H54 (cell line): ENCODE data around the gene DUT.
A peak's percentile ranks its signal among the peaks of the same experiment; 100 is the strongest.
"Not testable (repeated sequence)": the region's sequence is repeated elsewhere in the genome, so short reads cannot be mapped to it uniquely, and the experiment has no call there.

Source experiments
- DNase-seq: peaks from one replicate; pipeline ENCODE4 v3.0.0; 2011; ENCODE audit warnings: low spot score, mixed read lengths; ENCODE audit not compliant: insufficient read length
- FAIRE-seq: peaks from 3 replicates; lab custom pipeline; 2011; peaks lifted over from hg19 to GRCh38; lab: Jason Lieb, UNC
- POLR2A ChIP-seq: IDR thresholded peaks from 2 replicates; pipeline ENCODE4 v1.6.1; 2011; ENCODE audit warnings: low read depth, mild to moderate bottlenecking, low read length

Gene DUT

GRCh38 chr15:48309740-48310139 lies 21.5 kb upstream of the DUT start:
- FAIRE-seq, result no peak
- TF ChIP-seq POLR2A, result no peak
- DNase-seq, result no peak

- TF ChIP-seq POLR2A, result no peak
- FAIRE-seq, result no peak
- DNase-seq, result no peak
Observed at GRCh38 chr15:48313216-48313615, 18.0 kb upstream of the DUT start.

GRCh38 chr15:48315041-48315440 lies 16.2 kb upstream of the DUT start:
- TF ChIP-seq POLR2A, result no peak
- no peak for DNase-seq
- no peak for FAIRE-seq

DNA sequence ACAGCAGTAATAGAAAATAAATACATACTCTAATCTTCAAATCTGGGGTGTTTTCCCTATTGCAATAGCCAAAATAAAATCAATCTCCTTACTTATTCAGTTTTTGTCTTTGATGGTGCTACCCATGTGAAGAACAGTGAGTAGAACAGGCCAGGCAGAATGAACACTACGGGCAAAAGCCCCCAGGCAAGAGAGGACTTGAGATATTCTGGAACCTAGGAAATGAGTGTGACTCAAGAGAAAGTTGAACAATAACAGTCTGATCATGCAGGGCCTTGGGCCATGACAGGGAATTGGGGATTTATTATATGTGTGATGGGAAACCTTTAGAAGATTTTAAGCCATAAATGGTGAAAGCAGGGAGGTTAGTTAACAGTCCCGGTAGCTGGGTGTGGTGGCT lies 14.0 kb upstream of the DUT start:
- DNase-seq, result no peak
- no peak for FAIRE-seq
- TF ChIP-seq POLR2A, result no peak

- DNase-seq (no peak), FAIRE-seq (no peak)
- TF ChIP-seq POLR2A, result no peak
Observed at GRCh38 chr15:48318131-48318530, 13.1 kb upstream of the DUT start.

DNA sequence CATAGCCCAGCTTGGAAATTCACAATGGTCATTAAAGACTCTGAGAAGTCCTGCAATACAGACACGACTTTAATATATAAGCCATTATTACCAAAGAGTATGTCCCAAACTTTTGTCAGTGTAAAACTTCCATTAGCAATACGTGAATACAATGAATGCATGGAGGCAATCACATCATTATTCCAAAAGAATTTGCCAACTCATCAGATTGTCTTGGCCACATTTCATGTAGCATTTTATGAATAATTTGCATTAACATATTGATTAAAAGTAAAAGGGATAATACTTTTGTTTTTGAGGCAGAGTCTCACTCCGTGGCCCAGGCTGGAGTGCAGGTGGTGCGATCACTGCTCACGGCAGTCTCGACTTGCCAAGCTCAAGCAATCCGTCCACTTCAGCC lies 7.9 kb upstream of the DUT start:
- DNase-seq, result no peak
- no peak for TF ChIP-seq POLR2A
- FAIRE-seq, result no peak

GRCh38 chr15:48324949-48325348 lies 6.3 kb upstream of the DUT start:
- DNase-seq (no peak), FAIRE-seq (no peak)
- TF ChIP-seq POLR2A, result no peak

GRCh38 chr15:48325400-48325799 lies 5.8 kb upstream of the DUT start:
- no peak for FAIRE-seq
- TF ChIP-seq POLR2A, result no peak
- DNase-seq, result no peak

DNA sequence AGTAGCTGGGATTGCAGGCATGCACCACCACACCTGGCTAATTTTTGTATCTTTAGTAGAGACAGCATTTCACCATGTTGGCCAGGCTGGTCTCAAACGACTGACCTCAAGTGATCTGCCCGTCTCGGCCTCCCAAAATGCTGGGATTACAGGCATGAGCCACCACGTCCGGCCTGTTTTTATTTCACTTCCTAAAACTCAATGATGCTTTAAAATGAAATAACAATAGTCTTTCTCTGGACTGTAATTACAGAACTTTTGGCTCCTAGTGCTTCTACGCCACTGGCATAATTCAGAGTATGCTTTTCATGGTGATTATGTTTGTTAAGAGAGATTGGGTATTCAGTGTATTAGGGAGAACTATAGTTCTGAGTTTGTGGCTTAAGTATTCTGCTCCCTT lies 5.0 kb upstream of the DUT start:
- not testable (repeated sequence) for FAIRE-seq, DNase-seq

DNA sequence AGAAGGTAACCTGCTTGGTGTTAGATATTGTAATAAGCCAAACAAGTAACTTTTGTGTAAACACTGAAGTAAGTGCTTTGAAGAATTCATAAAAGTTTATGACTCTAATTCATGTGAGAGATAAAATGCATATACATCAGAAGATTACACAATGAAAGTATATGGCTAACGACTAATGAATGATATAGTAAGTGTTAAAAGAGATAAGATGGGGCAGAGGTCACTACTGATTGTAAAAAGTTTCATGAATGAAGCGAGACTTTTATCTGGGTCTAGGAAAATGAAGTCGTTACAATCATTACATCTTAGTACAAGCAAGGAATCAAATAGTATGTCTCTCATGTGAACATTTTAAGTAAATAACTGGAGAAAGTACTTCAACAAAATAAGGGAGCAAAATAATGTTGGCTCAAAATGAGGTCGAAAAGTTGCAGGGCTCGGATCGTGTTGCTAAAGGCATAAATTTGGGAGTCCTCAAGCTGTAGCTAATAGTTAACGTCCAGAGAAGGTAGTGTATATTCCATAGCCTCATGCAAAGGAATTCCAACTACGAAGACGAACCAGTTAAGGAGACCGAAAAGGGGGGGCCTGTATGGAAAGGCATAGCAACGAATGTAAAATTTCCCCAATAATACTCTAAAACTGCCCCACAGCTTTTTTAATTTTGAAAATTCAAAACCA lies 984 bp upstream of the DUT start:
- no peak for DNase-seq
- FAIRE-seq, result no peak
- TF ChIP-seq POLR2A, result no peak

DNA sequence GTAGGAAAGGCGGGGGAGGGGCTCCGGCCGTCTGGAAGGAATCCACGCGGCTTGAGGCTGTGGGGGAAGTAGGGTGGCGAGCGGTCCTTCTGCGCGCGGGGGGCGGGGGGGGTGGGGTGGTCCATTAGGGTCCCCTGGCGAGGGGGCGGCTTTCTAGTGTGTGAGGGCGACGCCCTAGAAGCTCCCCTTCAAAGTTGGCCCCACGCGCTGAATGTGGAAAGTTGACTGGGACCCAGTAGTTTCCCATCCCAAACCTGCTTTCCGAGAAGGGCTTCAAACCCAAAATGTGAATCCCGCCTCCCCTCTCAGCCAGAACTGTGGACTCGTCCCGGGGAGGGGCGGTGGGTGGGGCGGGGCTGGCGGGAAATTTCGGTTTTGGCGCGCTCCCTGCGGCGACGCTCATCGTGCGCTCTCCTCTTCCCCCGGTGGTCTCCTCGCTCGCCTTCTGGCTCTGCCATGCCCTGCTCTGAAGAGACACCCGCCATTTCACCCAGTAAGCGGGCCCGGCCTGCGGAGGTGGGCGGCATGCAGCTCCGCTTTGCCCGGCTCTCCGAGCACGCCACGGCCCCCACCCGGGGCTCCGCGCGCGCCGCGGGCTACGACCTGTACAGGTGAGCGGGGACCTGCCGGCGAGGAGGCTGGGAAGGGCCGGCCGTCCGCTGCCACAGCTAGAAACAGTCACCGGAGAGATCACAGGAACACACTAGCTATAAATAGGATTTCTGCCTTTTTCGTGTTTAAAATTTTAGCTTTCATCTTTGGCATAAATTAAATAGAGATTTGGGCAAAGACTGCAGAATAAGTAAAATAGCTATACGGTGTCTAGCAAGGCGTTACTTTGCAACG lies 790 bp downstream of the DUT start:
- peak; percentile 24 for DNase-seq
- peak; percentile 49; the same call in 1 of the 2 replicates for TF ChIP-seq POLR2A
- FAIRE-seq, result no peak

DNA sequence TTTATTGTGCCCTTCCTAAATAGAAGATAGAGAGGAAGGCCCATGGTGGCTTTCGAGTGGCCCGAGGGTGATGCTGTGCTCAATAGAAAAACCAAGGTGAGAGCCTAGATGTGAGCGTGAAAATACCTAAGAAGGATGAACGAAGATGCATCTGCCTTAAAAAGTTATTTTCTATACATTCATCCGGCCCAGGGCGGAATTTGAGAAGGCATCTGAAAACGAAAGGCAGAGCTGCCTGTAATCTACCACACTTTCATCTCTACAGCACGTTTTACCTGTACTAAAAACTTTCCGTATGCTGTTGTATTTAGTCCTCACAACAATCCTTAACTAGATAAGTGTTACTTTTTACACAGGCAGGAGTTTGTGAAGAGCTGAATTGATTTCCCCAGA lies 1.4 kb downstream of the DUT start:
- DNase-seq (no peak), FAIRE-seq (no peak)
- no peak for TF ChIP-seq POLR2A

- FAIRE-seq (no peak), DNase-seq (no peak)
- no peak for TF ChIP-seq POLR2A
Observed at GRCh38 chr15:48333540-48333939, 2.3 kb downstream of the DUT start.

DNA sequence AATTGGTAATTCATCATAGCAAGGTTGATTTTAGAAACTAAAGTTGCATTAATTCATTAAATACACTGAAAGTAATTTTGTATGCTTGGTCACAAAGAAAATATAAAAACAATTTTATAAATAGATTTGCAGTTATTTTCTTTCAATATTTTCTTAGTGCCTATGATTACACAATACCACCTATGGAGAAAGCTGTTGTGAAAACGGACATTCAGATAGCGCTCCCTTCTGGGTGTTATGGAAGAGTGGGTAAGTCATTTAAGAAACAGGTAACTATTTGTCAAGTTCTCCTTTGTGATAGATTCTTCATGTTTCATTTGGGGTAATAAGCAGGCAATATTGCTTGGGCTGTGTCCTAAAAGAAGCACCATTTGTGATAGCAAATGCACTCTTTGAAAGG lies 3.0 kb downstream of the DUT start:
- DNase-seq (no peak), FAIRE-seq (no peak)

GRCh38 chr15:48336940-48337339 lies 5.7 kb downstream of the DUT start:
- no peak for DNase-seq
- no peak for FAIRE-seq
- no peak for TF ChIP-seq POLR2A

More for the DNA sequence above, 3.0 kb downstream of the DUT start:
- TF ChIP-seq POLR2A, result no peak
